Measurements from ENCODE around the gene GINS1. TPM values are rescaled to one million over a fixed set of nuclear protein-coding genes. Genes with fewer than 3 reads are reported as not detected.

Gene GINS1
- total RNA-seq, 1 experiment from 2014 or later, result 74.3 TPM

DNA sequence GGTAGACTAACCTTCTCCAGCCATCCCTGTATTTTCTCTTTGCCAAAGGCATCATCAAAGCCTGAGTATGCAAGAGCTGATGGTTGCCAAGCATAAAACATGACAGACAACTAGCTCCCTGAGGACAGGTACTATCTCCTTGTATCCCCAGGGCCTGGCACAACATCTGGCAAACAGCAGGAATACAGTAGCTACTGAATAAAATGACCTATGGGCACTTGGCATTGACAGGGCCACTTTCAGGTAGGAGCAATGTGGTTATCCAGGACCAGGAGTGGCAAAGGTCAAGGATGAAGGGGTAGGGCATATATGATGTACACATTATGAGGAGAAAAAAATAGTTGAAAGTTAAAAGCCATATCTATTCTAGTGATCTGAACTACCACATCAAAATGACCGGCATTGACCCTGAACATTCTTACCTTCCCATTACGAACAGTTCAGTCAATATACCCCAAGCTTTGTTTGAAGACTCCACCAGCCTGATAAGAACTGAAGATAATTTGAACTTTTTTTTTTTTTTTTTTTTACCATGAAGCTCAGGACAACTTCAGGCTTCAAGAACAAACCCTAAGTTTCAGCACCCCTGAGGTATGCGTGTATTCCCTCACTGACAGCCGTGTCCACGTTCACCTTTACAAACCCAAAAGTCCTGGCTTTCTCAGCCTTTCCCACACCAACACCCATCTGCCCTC is 29.1 kb upstream of the GINS1 start:
- Histone ChIP-seq H3K56ac (ENCODE audit: insufficient read length, low read depth, low read length) (no peak overlapping the region), H3K79me2 (ENCODE audit: insufficient read depth, low read length) (peaks cover 21% of the 10 kb centered on the region; the same call in 1 of the 2 replicates), H3K4me1 (ENCODE audit: insufficient read depth, low read length) (no peaks in the 10 kb centered on the region), H4K8ac (replicated peaks; ENCODE audit: insufficient read length, low read depth, low read length) (no peak overlapping the region), H3K23ac (ENCODE audit: insufficient read length, low read depth, low read length) (no peak overlapping the region), H3K4me2 (ENCODE audit: insufficient read depth, insufficient read length, low read length) (no peak overlapping the region), H3K79me1 (ENCODE audit: insufficient read depth, low read depth, low read length, poor library complexity, severe bottlenecking) (peaks cover 6% of the 10 kb centered on the region), H4K91ac (ENCODE audit: insufficient read length, low read depth, low read length) (no peak overlapping the region), H4K20me1 (ENCODE audit: control insufficient read depth, insufficient read depth, insufficient read length) (no peaks in the 10 kb centered on the region), H2BK20ac (ENCODE audit: low read depth, low read length, poor library complexity, severe bottlenecking) (no peak overlapping the region), H3T11ph (ENCODE audit: low read length) (no peak overlapping the region), H2BK120ac (ENCODE audit: low read depth, low read length, poor library complexity, severe bottlenecking) (no peak overlapping the region), H2AK5ac (ENCODE audit: insufficient read length, low read length) (no peak overlapping the region), H4K5ac (ENCODE audit: insufficient read length, low read depth, low read length) (no peak overlapping the region), H3K9ac (ENCODE audit: extremely low read depth, insufficient read length, low read length) (no peak overlapping the region), H3K23me2 (ENCODE audit: insufficient read length, low read depth, low read length, poor library complexity, severe bottlenecking) (no peaks in the 10 kb centered on the region), H3K27me3 (ENCODE audit: insufficient read depth, low read length) (no peaks in the 10 kb centered on the region), H2BK15ac (ENCODE audit: low read depth, low read length) (no peak overlapping the region), H3K27ac (ENCODE audit: insufficient read length, low read depth, low read length) (no peak overlapping the region), H3K14ac (ENCODE audit: insufficient read depth, low read length) (no peak overlapping the region), H3K18ac (ENCODE audit: insufficient read length, low read depth, low read length) (no peak overlapping the region), H2BK5ac (ENCODE audit: insufficient read length, low read length) (no peak overlapping the region), H3K9me3 (ENCODE audit: control insufficient read depth, low read depth, low read length) (no peaks in the 10 kb centered on the region), H3K4ac (ENCODE audit: low read depth, low read length) (no peak overlapping the region), H2AFZ (ENCODE audit: low read length) (no peak overlapping the region), H2BK12ac (ENCODE audit: insufficient read length, low read depth, low read length) (no peak overlapping the region)
- Mint-ChIP-seq H3K36me3 (ENCODE audit: insufficient read depth in 1 of 3, low read depth in 3 of 3) (peaks cover 31 to 48% (median 32%) of the 10 kb centered on the region in 3 experiments), H3K27me3 (ENCODE audit: low read depth) (no peaks in the 10 kb centered on the region), H3K4me3 (no peak overlapping the region), H3K4me1 (peaks cover 0 to 7% of the 10 kb centered on the region in 2 experiments; a peak in 1 of 4 replicates), H3K27ac (peak overlapping the region in 1 of 3 experiments; percentile 24; a peak in 2 of 7 replicates), H3K9me3 (no peaks in the 10 kb centered on the region; a peak in 3 of 5 replicates)
- TF ChIP-seq, protein P1, sequence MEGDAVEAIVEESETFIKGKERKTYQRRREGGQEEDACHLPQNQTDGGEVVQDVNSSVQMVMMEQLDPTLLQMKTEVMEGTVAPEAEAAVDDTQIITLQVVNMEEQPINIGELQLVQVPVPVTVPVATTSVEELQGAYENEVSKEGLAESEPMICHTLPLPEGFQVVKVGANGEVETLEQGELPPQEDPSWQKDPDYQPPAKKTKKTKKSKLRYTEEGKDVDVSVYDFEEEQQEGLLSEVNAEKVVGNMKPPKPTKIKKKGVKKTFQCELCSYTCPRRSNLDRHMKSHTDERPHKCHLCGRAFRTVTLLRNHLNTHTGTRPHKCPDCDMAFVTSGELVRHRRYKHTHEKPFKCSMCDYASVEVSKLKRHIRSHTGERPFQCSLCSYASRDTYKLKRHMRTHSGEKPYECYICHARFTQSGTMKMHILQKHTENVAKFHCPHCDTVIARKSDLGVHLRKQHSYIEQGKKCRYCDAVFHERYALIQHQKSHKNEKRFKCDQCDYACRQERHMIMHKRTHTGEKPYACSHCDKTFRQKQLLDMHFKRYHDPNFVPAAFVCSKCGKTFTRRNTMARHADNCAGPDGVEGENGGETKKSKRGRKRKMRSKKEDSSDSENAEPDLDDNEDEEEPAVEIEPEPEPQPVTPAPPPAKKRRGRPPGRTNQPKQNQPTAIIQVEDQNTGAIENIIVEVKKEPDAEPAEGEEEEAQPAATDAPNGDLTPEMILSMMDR (conservative IDR thresholded peaks at IDR 0.05), result no peak
- WGBS (ENCODE audit: extremely low coverage, insufficient read length, low lambda C conversion rate), result no CpG with 5 or more reads among the region's 5 CpGs
- no peak for DNase-seq
